Measurements from ENCODE around the gene PATJ.

- no peak for TF ChIP-seq CTCF (IDR thresholded peaks at IDR 0.05; ENCODE audit: insufficient read depth, low read length)
- TF ChIP-seq REST (IDR thresholded peaks at IDR 0.05; ENCODE audit: insufficient replicate concordance, low read depth), result no peak
Observed at GRCh38 chr1:62227496-62227895, 485.2 kb downstream of the PATJ start.

Measured in HL-60 (cell line).